Mucosa of stomach (tissue), 1 donor: ENCODE data around the gene ALPI.

Source experiments
- H3K27me3 ChIP-seq: one replicate; pipeline ENCODE4 v1.7.0; 2013; ENCODE audit warnings: mild to moderate bottlenecking, low read length; ENCODE audit not compliant: control insufficient read depth, insufficient read depth
- H3K36me3 ChIP-seq: one replicate; pipeline ENCODE4 v1.7.0; 2013; ENCODE audit warnings: low read length; ENCODE audit not compliant: control insufficient read depth, insufficient read depth
- H3K4me1 ChIP-seq: one replicate; pipeline ENCODE4 v1.7.0; 2013; ENCODE audit warnings: mild to moderate bottlenecking, low read length; ENCODE audit not compliant: control insufficient read depth, insufficient read depth
- H3K4me3 ChIP-seq: one replicate; pipeline ENCODE4 v1.7.0; 2013; ENCODE audit warnings: low read length
- H3K9ac ChIP-seq: one replicate; pipeline ENCODE4 v1.7.0; 2013; ENCODE audit warnings: mild to moderate bottlenecking, low read length, moderate library complexity
- H3K9me3 ChIP-seq: one replicate; pipeline ENCODE4 v1.7.0; 2013; ENCODE audit warnings: mild to moderate bottlenecking, low read length, moderate library complexity; ENCODE audit not compliant: control insufficient read depth
- donor health status: Pancreatic carcinoma.

ALPI gene

GRCh38 chr2:232508251-232508650 lies 52.3 kb downstream of the ALPI start:
- no peaks in the 10 kb centered on the region for H3K9me3 ChIP-seq
- peaks cover 4% of the 10 kb centered on the region for H3K4me1 ChIP-seq
- no peak overlapping the region for H3K9ac ChIP-seq
- H3K27me3 ChIP-seq = peaks cover 34% of the 10 kb centered on the region
- no peak overlapping the region for H3K4me3 ChIP-seq
- no peaks in the 10 kb centered on the region for H3K36me3 ChIP-seq
